Peyer's patch (tissue), 4 donors: ENCODE measurements around the gene HDAC9.

Experiments used
- CTCF ChIP-seq, 6 experiments: fragments of 450-650 bp in 4 of 6; fragments of 200-600 bp in 2 of 6; sonication (generic) in 1 of 6; IDR thresholded peaks; one replicate each; pipeline ENCODE4 v1.5.1; 2017 to 2019; ENCODE audit warnings: antibody characterized with exemption in 6 of 6, mild to moderate bottlenecking in 3 of 6, moderate library complexity in 1 of 6
- POLR2A ChIP-seq, 2 donors: fragments of 450-650 bp; IDR thresholded peaks; one replicate each; pipeline ENCODE4 v1.5.1; 2017; ENCODE audit warnings: antibody characterized with exemption in 2 of 2, mild to moderate bottlenecking in 2 of 2, moderate library complexity in 2 of 2

- TF ChIP-seq CTCF (IDR thresholded peaks at IDR 0.05), result no peak
- TF ChIP-seq POLR2A (IDR thresholded peaks at IDR 0.05), result no peak
Measured at GRCh38 chr7:18524248-18524647, 28.7 kb downstream of the HDAC9 start.
